Breast epithelium (tissue), 4 donors: ENCODE measurements around the gene CACNB2. TPM values are rescaled to one million over a fixed set of nuclear protein-coding genes. Genes with fewer than 3 reads are reported as not detected.

Experiments used
- DNase-seq, 2 donors: peaks; one replicate each; pipeline ENCODE4 v3.0.0-alpha.2; 2019; ENCODE audit warnings: low spot score in 2 of 2
- H3K27ac ChIP-seq, 2 donors: fragments of 200-600 bp; sonication (generic) in 1 of 2; one replicate each; pipeline ENCODE4 v1.5.1; 2016 to 2019; ENCODE audit warnings: mild to moderate bottlenecking in 1 of 2
- H3K27me3 ChIP-seq, 2 donors: fragments of 200-600 bp; sonication (generic) in 1 of 2; one replicate each; pipeline versions ENCODE4 v1.5.1 to v1.6.0; 2017 to 2019; ENCODE audit warnings: control low read depth in 1 of 2, mild to moderate bottlenecking in 1 of 2
- H3K36me3 ChIP-seq: fragments of 200-600 bp; one replicate; pipeline ENCODE4 v1.5.1; 2019
- H3K4me1 ChIP-seq, 2 donors: fragments of 200-600 bp; sonication (generic); one replicate each; pipeline ENCODE4 v1.5.1; 2016 to 2019; ENCODE audit warnings: control low read depth in 1 of 2
- H3K4me3 ChIP-seq, 3 donors: fragments of 200-600 bp; sonication (generic); 1 replicate in 2 of 3; 2 replicates in 1 of 3; pipeline ENCODE4 v1.5.1; 2016 to 2019; ENCODE audit warnings: mild to moderate bottlenecking in 3 of 3, moderate library complexity in 2 of 3
- H3K9me3 ChIP-seq, 2 donors: fragments of 200-600 bp; sonication (generic) in 1 of 2; one replicate each; pipeline ENCODE4 v1.5.1; 2016 to 2019; ENCODE audit warnings: control low read depth in 1 of 2
- CTCF ChIP-seq, 3 donors: fragments of 450-650 bp; IDR thresholded peaks; one replicate each; pipeline ENCODE4 v1.5.1; 2016 to 2017; ENCODE audit warnings: antibody characterized with exemption in 3 of 3, mild to moderate bottlenecking in 3 of 3, moderate library complexity in 3 of 3
- POLR2A ChIP-seq: fragments of 450-650 bp; IDR thresholded peaks from one replicate; pipeline ENCODE4 v1.6.1; 2016; ENCODE audit warnings: antibody characterized with exemption, mild to moderate bottlenecking, moderate library complexity
- POLR2AphosphoS5 ChIP-seq, 3 donors: sonication (generic); formaldehyde crosslinking; IDR thresholded peaks; one replicate each; pipeline ENCODE4 v1.6.1; 2017; ENCODE audit warnings: antibody characterized with exemption in 3 of 3
- intact Hi-C: fragments of 100-400 bp; cut with DNase I; formaldehyde crosslinking; loops from one replicate; pipeline ENCODE4 v1.15.1; 2023; ENCODE audit warnings: low total_unique reads
- total RNA-seq, 3 donors: library from RNA; depleted of rRNA; stranded (reverse); fragments of >200 nt; gene quantifications; one replicate each; pipeline ENCODE4 v1.1.0, GENCODE V29; 2016

Gene CACNB2
- total RNA-seq, 3 donors from 2014 or later: 0.48 to 8.9 (median 7.5) TPM

GRCh38 chr10:18229826-18230225, 89.6 kb downstream of the CACNB2 start:
- no peak overlapping the region for H3K27ac ChIP-seq

GRCh38 chr10:18230794-18231193, 90.6 kb downstream of the CACNB2 start:
- intact Hi-C loops: no loop called here
- H3K9me3 ChIP-seq: no peaks in the 10 kb centered on the region
- DNase-seq: no peak
- H3K27ac ChIP-seq: no peak overlapping the region
- H3K4me3 ChIP-seq: no peak overlapping the region
- no peaks in the 10 kb centered on the region for H3K36me3 ChIP-seq
- TF ChIP-seq POLR2AphosphoS5 (IDR thresholded peaks at IDR 0.05) (no peak), CTCF (IDR thresholded peaks at IDR 0.05) (no peak), POLR2A (no peak)
- H3K4me1 ChIP-seq: no peaks in the 10 kb centered on the region
- no peaks in the 10 kb centered on the region for H3K27me3 ChIP-seq

More at GRCh38 chr10:18229826-18230225, 89.6 kb downstream of the CACNB2 start:
- intact Hi-C loops: no loop called here
- TF ChIP-seq POLR2A (no peak), POLR2AphosphoS5 (IDR thresholded peaks at IDR 0.05) (no peak), CTCF (IDR thresholded peaks at IDR 0.05) (no peak)
- Histone ChIP-seq H3K9me3 (no peaks in the 10 kb centered on the region), H3K4me3 (no peak overlapping the region), H3K4me1 (no peaks in the 10 kb centered on the region), H3K36me3 (no peaks in the 10 kb centered on the region), H3K27me3 (no peaks in the 10 kb centered on the region)
- DNase-seq: no peak

GRCh38 chr10:18231480-18231879, 91.3 kb downstream of the CACNB2 start:
- DNase-seq: no peak
- Histone ChIP-seq H3K27me3 (no peaks in the 10 kb centered on the region), H3K4me1 (no peaks in the 10 kb centered on the region), H3K36me3 (no peaks in the 10 kb centered on the region), H3K9me3 (no peaks in the 10 kb centered on the region), H3K27ac (no peak overlapping the region), H3K4me3 (no peak overlapping the region)
- intact Hi-C loops: no loop called here
- TF ChIP-seq POLR2A (no peak), CTCF (IDR thresholded peaks at IDR 0.05) (no peak), POLR2AphosphoS5 (IDR thresholded peaks at IDR 0.05) (no peak)

GRCh38 chr10:18233775-18234174, 93.6 kb downstream of the CACNB2 start:
- DNase-seq: no peak
- no peaks in the 10 kb centered on the region for H3K4me1 ChIP-seq
- H3K27me3 ChIP-seq: no peaks in the 10 kb centered on the region
- intact Hi-C loops: no loop called here
- no peak for TF ChIP-seq POLR2AphosphoS5 (IDR thresholded peaks at IDR 0.05)
- no peak for TF ChIP-seq CTCF (IDR thresholded peaks at IDR 0.05)
- TF ChIP-seq POLR2A: no peak
- H3K36me3 ChIP-seq: no peaks in the 10 kb centered on the region
- H3K4me3 ChIP-seq: no peak overlapping the region
- no peaks in the 10 kb centered on the region for H3K9me3 ChIP-seq
- no peak overlapping the region for H3K27ac ChIP-seq

- H3K27ac ChIP-seq: no peak overlapping the region
- intact Hi-C loops: no loop called here
Measured at GRCh38 chr10:18235477-18235876, 95.3 kb downstream of the CACNB2 start.

GRCh38 chr10:18236756-18237155, 96.5 kb downstream of the CACNB2 start:
- Histone ChIP-seq H3K36me3 (no peaks in the 10 kb centered on the region), H3K27ac (no peak overlapping the region), H3K9me3 (no peaks in the 10 kb centered on the region), H3K4me1 (no peaks in the 10 kb centered on the region), H3K27me3 (no peaks in the 10 kb centered on the region), H3K4me3 (no peak overlapping the region)
- intact Hi-C loops: no loop called here
- no peak for DNase-seq
- TF ChIP-seq CTCF (IDR thresholded peaks at IDR 0.05) (no peak), POLR2A (no peak), POLR2AphosphoS5 (IDR thresholded peaks at IDR 0.05) (no peak)

More at GRCh38 chr10:18235477-18235876, 95.3 kb downstream of the CACNB2 start:
- Histone ChIP-seq H3K27me3 (no peaks in the 10 kb centered on the region), H3K4me3 (no peak overlapping the region), H3K36me3 (no peaks in the 10 kb centered on the region), H3K4me1 (no peaks in the 10 kb centered on the region), H3K9me3 (no peaks in the 10 kb centered on the region)
- TF ChIP-seq POLR2A: no peak
- DNase-seq: no peak
